BLaER1 (cell line): Measurements from ENCODE around the gene GABBR2.

Experiments used
- H3K27ac ChIP-seq: shearing (Covaris generic); formaldehyde crosslinking; 2 replicates; pipeline ENCODE4 v1.8.1; 2022
- H3K27me3 ChIP-seq: shearing (Covaris generic); formaldehyde crosslinking; 2 replicates; pipeline ENCODE4 v1.8.1; 2022
- H3K36me3 ChIP-seq: shearing (Covaris generic); formaldehyde crosslinking; 2 replicates; pipeline ENCODE4 v1.8.1; 2022
- H3K4me1 ChIP-seq: shearing (Covaris generic); formaldehyde crosslinking; 2 replicates; pipeline ENCODE4 v1.8.1; 2022
- H3K4me2 ChIP-seq: shearing (Covaris generic); formaldehyde crosslinking; 2 replicates; pipeline ENCODE4 v1.8.1; 2022
- H3K4me3 ChIP-seq: shearing (Covaris generic); formaldehyde crosslinking; 2 replicates; pipeline ENCODE4 v1.8.1; 2022
- H3K9ac ChIP-seq: shearing (Covaris generic); formaldehyde crosslinking; 2 replicates; pipeline ENCODE4 v1.8.1; 2022
- H3K9me3 ChIP-seq: shearing (Covaris generic); formaldehyde crosslinking; 2 replicates; pipeline ENCODE4 v1.8.1; 2022
- H4K20me1 ChIP-seq: shearing (Covaris generic); formaldehyde crosslinking; 2 replicates; pipeline ENCODE4 v1.8.1; 2022
- Cebpa-rat ChIP-seq: shearing (Covaris generic); IDR thresholded peaks from 2 replicates; pipeline ENCODE4 v1.8.1; 2022

GABBR2 gene

DNA sequence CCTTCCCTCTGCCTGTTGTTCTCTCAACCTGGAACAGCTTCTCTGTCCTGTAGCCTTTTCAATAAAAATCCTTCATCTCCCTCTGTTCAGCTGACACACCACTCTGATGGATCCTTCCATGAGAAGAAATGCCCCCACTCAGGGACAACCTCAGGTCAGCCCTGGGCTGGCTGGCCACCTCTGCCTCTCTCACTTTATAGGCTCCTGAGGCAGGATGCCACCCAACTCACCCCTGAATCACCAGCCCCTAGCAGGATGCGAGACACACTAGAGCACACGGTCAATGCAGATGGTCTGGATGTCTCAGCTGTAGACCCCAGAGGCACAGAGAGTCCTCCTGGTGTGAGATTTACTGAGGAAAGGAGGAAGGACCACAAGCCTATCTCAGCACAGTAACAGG lies 93.8 kb downstream of the GABBR2 start:
- H3K9me3 ChIP-seq: no peaks in the 10 kb centered on the region
- H4K20me1 ChIP-seq: no peaks in the 10 kb centered on the region
- H3K4me2 ChIP-seq: no peak overlapping the region
- no peaks in the 10 kb centered on the region for H3K27me3 ChIP-seq
- no peaks in the 10 kb centered on the region for H3K36me3 ChIP-seq
- no peak for TF ChIP-seq Cebpa-rat
- H3K4me1 ChIP-seq: peaks cover 40% of the 10 kb centered on the region
- no peak overlapping the region for H3K27ac ChIP-seq
- H3K9ac ChIP-seq: no peak overlapping the region
- H3K4me3 ChIP-seq: no peak overlapping the region

GRCh38 chr9:98612061-98612752 lies 96.5 kb downstream of the GABBR2 start:
- H3K4me2 ChIP-seq: peak overlapping the region; percentile 79
- peak overlapping the region; percentile 52 for H3K27ac ChIP-seq
- H3K36me3 ChIP-seq: no peaks in the 10 kb centered on the region
- no peaks in the 10 kb centered on the region for H4K20me1 ChIP-seq
- H3K9me3 ChIP-seq: no peaks in the 10 kb centered on the region
- H3K4me1 ChIP-seq: peaks cover 45% of the 10 kb centered on the region
- H3K4me3 ChIP-seq: peak overlapping the region; percentile 32; the same call in 1 of the 2 replicates
- TF ChIP-seq Cebpa-rat: no peak
- H3K9ac ChIP-seq: 0 out of 2 replicates have a peak overlapping the region, but pooled peaks have one; percentile 8
- H3K27me3 ChIP-seq: no peaks in the 10 kb centered on the region

GRCh38 chr9:98611319-98611718 lies 97.4 kb downstream of the GABBR2 start:
- H3K4me3 ChIP-seq: no peak overlapping the region
- peak overlapping the region; percentile 79 for H3K4me2 ChIP-seq
- no peak for TF ChIP-seq Cebpa-rat
- H3K27me3 ChIP-seq: no peaks in the 10 kb centered on the region
- peak overlapping the region; percentile 52; the same call in 1 of the 2 replicates for H3K27ac ChIP-seq
- no peaks in the 10 kb centered on the region for H4K20me1 ChIP-seq
- peaks cover 45% of the 10 kb centered on the region for H3K4me1 ChIP-seq
- peak overlapping the region; percentile 8; the same call in 1 of the 2 replicates for H3K9ac ChIP-seq
- no peaks in the 10 kb centered on the region for H3K36me3 ChIP-seq
- no peaks in the 10 kb centered on the region for H3K9me3 ChIP-seq

DNA sequence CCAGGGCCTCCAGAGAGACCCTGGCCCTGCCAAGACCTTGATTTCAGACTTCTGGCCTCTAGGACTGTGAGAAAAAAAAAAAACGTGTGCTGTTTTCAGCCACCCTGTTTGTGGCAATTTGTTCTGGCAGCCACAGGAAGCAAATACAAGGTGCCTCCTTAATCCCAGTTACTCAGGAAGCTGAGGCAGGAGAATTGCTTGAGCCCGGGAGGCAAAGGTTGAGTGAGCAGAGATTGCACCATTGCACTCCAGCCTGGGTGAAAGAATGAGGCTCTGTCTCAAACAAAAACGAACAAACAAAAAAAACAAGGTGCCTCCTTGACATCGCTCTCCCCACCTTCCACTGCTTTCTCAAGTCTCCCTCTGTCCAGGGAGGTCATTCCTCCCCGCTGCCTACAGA lies 98.0 kb downstream of the GABBR2 start:
- TF ChIP-seq Cebpa-rat: peak; percentile 35; the same call in 1 of the 2 replicates
- Histone ChIP-seq H3K9me3 (no peaks in the 10 kb centered on the region), H3K36me3 (no peaks in the 10 kb centered on the region), H3K4me2 (peak overlapping the region; percentile 79), H4K20me1 (no peaks in the 10 kb centered on the region), H3K9ac (no peak overlapping the region; the same call in 1 of the 2 replicates), H3K27ac (peak overlapping the region; percentile 45; the same call in 1 of the 2 replicates), H3K4me1 (peaks cover 45% of the 10 kb centered on the region), H3K4me3 (no peak overlapping the region), H3K27me3 (no peaks in the 10 kb centered on the region)

GRCh38 chr9:98610211-98610610 lies 98.5 kb downstream of the GABBR2 start:
- Histone ChIP-seq H3K36me3 (no peaks in the 10 kb centered on the region), H4K20me1 (no peaks in the 10 kb centered on the region), H3K4me3 (no peak overlapping the region), H3K9ac (no peak overlapping the region; the same call in 1 of the 2 replicates), H3K27me3 (no peaks in the 10 kb centered on the region), H3K9me3 (no peaks in the 10 kb centered on the region), H3K4me1 (peaks cover 48% of the 10 kb centered on the region), H3K27ac (no peak overlapping the region), H3K4me2 (peak overlapping the region; percentile 79)
- no peak for TF ChIP-seq Cebpa-rat

DNA sequence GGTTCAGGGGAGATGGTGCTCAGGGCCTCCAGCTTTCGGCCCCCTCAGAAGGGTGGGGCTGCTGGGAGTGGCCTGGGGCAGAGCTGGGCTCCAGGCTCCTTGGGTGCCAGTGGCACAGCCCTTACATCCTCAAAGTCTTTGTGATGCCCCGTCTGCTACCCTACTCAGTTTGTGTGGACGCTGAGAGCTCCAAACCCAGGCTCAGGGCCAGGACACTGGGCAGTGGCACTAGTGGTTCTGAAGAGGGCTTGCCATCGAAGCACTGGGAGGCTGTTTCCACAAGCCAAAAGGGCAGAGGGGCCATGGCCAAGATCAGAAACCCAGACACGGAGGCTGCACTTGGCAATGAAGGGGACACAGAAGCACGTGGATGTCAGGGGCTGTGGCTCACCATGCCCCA lies 99.1 kb downstream of the GABBR2 start:
- no peaks in the 10 kb centered on the region for H3K36me3 ChIP-seq
- no peaks in the 10 kb centered on the region for H3K27me3 ChIP-seq
- H3K4me2 ChIP-seq: peak overlapping the region; percentile 79; the same call in 1 of the 2 replicates
- H3K9me3 ChIP-seq: no peaks in the 10 kb centered on the region
- H3K4me1 ChIP-seq: peaks cover 49% of the 10 kb centered on the region
- H3K9ac ChIP-seq: no peak overlapping the region
- H4K20me1 ChIP-seq: no peaks in the 10 kb centered on the region
- no peak for TF ChIP-seq Cebpa-rat
- no peak overlapping the region for H3K4me3 ChIP-seq
- no peak overlapping the region for H3K27ac ChIP-seq

- no peak overlapping the region for H3K4me2 ChIP-seq
- no peak overlapping the region for H3K9ac ChIP-seq
- no peaks in the 10 kb centered on the region for H3K36me3 ChIP-seq
- peaks cover 38% of the 10 kb centered on the region for H3K4me1 ChIP-seq
- H3K27ac ChIP-seq: no peak overlapping the region
- no peak for TF ChIP-seq Cebpa-rat
- H3K4me3 ChIP-seq: no peak overlapping the region
- H3K9me3 ChIP-seq: no peaks in the 10 kb centered on the region
- H4K20me1 ChIP-seq: no peaks in the 10 kb centered on the region
- no peaks in the 10 kb centered on the region for H3K27me3 ChIP-seq
Observed at GRCh38 chr9:98607787-98608186, 100.9 kb downstream of the GABBR2 start.

- Histone ChIP-seq H3K27me3 (no peaks in the 10 kb centered on the region), H3K9me3 (no peaks in the 10 kb centered on the region)
- TF ChIP-seq Cebpa-rat: no peak
Observed at GRCh38 chr9:98607152-98607551, 101.6 kb downstream of the GABBR2 start.

DNA sequence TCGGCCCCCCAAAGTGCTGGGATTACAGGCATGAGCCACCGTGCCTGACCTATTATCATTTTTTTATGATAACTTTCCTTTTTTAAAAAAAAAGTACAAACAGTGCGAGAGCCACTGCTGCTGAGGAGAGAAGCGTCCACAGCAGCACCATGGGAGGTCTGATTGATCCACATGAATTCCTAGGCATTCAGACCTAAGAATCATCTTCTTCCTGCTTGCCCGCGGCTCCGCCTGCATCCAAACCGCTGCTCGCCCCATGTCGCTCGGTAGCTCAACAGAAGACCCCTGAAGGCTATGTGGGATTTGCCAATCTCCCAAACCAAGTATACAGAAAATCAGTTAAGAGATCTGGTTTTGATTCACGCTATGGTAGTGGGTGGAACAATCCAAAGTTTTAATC lies 102.0 kb downstream of the GABBR2 start:
- Histone ChIP-seq H3K36me3 (no peaks in the 10 kb centered on the region), H4K20me1 (no peaks in the 10 kb centered on the region), H3K4me2 (no peak overlapping the region), H3K9ac (no peak overlapping the region), H3K27ac (no peak overlapping the region), H3K4me1 (peaks cover 27% of the 10 kb centered on the region), H3K4me3 (no peak overlapping the region), H3K27me3 (no peaks in the 10 kb centered on the region), H3K9me3 (no peaks in the 10 kb centered on the region)
- no peak for TF ChIP-seq Cebpa-rat

More at GRCh38 chr9:98607152-98607551, 101.6 kb downstream of the GABBR2 start:
- H3K9ac ChIP-seq: no peak overlapping the region
- H3K4me2 ChIP-seq: no peak overlapping the region
- H3K36me3 ChIP-seq: no peaks in the 10 kb centered on the region
- H4K20me1 ChIP-seq: no peaks in the 10 kb centered on the region
- no peak overlapping the region for H3K4me3 ChIP-seq
- peaks cover 31% of the 10 kb centered on the region for H3K4me1 ChIP-seq
- no peak overlapping the region for H3K27ac ChIP-seq

DNA sequence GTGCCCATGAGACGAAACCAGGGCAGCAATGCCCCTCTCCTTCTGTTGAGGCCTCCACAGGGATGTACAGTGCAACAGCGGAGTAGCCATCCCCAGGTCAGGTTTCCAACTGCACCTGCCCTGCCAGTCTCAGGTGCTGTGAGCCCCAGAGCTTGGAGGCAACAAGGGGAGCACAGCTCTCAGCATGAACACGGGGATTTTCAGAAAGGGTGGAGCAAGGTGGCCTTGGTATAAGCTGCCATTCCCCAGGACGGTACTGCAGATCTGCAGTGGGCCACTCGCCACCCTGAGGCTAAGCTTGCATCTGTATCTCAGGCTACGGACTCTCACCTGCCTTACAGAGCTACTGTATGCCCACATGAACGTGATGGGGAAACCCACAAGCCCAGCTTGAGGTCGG lies 103.6 kb downstream of the GABBR2 start:
- no peak for TF ChIP-seq Cebpa-rat

More for the DNA sequence above, 103.6 kb downstream of the GABBR2 start:
- Histone ChIP-seq H4K20me1 (no peaks in the 10 kb centered on the region), H3K4me1 (peaks cover 11% of the 10 kb centered on the region), H3K27me3 (no peaks in the 10 kb centered on the region), H3K27ac (no peak overlapping the region), H3K4me2 (no peak overlapping the region), H3K9ac (no peak overlapping the region), H3K36me3 (no peaks in the 10 kb centered on the region), H3K4me3 (no peak overlapping the region), H3K9me3 (no peaks in the 10 kb centered on the region)
